Loucy (cell line): ENCODE results near the gene COLGALT1.

Experiments
- H2AFZ ChIP-seq: fragments of 200-600 bp; sonication (generic); 2 replicates; pipeline ENCODE4 v1.6.0; 2016; ENCODE audit warnings: antibody characterized with exemption, mild to moderate bottlenecking, low read length, moderate library complexity
- H3F3A ChIP-seq: fragments of 200-600 bp; 2 replicates; pipeline ENCODE4 v1.6.0; 2016; ENCODE audit warnings: antibody characterized with exemption, low read depth, mild to moderate bottlenecking
- H3K27me3 ChIP-seq: fragments of 200-600 bp; sonication (generic); 2 replicates; pipeline ENCODE4 v1.6.1; 2014; ENCODE audit warnings: low read length, mild to moderate bottlenecking; ENCODE audit not compliant: insufficient read depth, poor library complexity, severe bottlenecking
- H3K36me3 ChIP-seq: fragments of 200-600 bp; sonication (generic); 2 replicates; pipeline ENCODE4 v1.6.1; 2016; ENCODE audit warnings: low read length; ENCODE audit not compliant: insufficient read depth
- H3K4me1 ChIP-seq: fragments of 200-600 bp; sonication (generic); 2 replicates; pipeline ENCODE4 v1.5.1; 2014; ENCODE audit warnings: low read length, mild to moderate bottlenecking; ENCODE audit not compliant: insufficient read depth, poor library complexity, severe bottlenecking
- H3K4me2 ChIP-seq: fragments of 200-600 bp; sonication (generic); 2 replicates; pipeline ENCODE4 v1.6.0; 2014; ENCODE audit warnings: antibody characterized with exemption, low read length, low read depth, mild to moderate bottlenecking; ENCODE audit not compliant: poor library complexity, severe bottlenecking
- H3K4me3 ChIP-seq: fragments of 200-600 bp; sonication (generic); 2 replicates; pipeline ENCODE4 v1.5.1; 2014; ENCODE audit warnings: low read length, mild to moderate bottlenecking, mixed read lengths; ENCODE audit not compliant: poor library complexity, severe bottlenecking
- H3K79me2 ChIP-seq: fragments of 200-600 bp; sonication (generic); 2 replicates; pipeline ENCODE4 v1.6.1; 2014; ENCODE audit warnings: low read length; ENCODE audit not compliant: insufficient read depth
- H3K9ac ChIP-seq: fragments of 200-600 bp; sonication (generic); 2 replicates; pipeline ENCODE4 v1.6.0; 2014; ENCODE audit warnings: mild to moderate bottlenecking, low read depth, low read length, moderate library complexity; ENCODE audit not compliant: poor library complexity, severe bottlenecking
- H3K9me2 ChIP-seq: fragments of 200-600 bp; sonication (generic); replicated peaks from 2 replicates; pipeline ENCODE4 v1.6.1; 2016; ENCODE audit warnings: low read depth, low read length, mixed read lengths
- H3K9me3 ChIP-seq: fragments of 200-600 bp; sonication (generic); 2 replicates; pipeline ENCODE4 v1.6.1; 2014; ENCODE audit warnings: mild to moderate bottlenecking, antibody characterized with exemption, low read length, low read depth; ENCODE audit not compliant: insufficient read depth
- H4K20me1 ChIP-seq: fragments of 200-600 bp; sonication (generic); 2 replicates; pipeline ENCODE4 v1.6.0; 2014; ENCODE audit warnings: antibody characterized with exemption, low read length, mild to moderate bottlenecking; ENCODE audit not compliant: insufficient read depth, poor library complexity, severe bottlenecking
- CTCF ChIP-seq: fragments of 200-600 bp; sonication (generic); conservative IDR thresholded peaks from 2 replicates; pipeline ENCODE4 v1.5.1; 2014; ENCODE audit warnings: mild to moderate bottlenecking, antibody characterized with exemption, low read length
- EZH2phosphoT487 ChIP-seq: fragments of 200-600 bp; IDR thresholded peaks from 2 replicates; pipeline ENCODE4 v1.6.1; 2018; ENCODE audit warnings: antibody characterized with exemption, mild to moderate bottlenecking, moderate library complexity, borderline replicate concordance

COLGALT1 gene

DNA sequence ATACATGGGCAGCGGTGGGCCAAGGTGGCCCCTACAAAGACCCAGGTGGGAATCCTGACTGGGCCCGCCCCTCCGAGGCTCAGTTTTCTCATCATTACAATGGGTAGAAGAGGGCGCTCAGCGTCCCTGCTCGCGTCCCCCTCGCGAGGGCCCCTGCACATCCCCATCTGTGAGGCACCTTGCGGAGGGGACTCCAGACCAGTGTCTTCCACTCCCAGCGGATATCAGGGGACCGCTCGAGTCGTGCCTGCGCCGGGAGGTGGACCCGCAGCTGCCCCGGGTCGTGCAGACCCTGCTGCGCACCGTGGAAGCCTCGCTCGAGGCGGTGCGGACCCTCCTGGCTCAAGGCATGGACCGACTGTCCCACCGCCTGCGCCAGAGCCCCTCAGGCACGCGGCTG lies 15.3 kb upstream of the COLGALT1 start:
- Histone ChIP-seq H3F3A (no peaks in the 10 kb centered on the region), H3K9me3 (no peaks in the 10 kb centered on the region), H2AFZ (no peak overlapping the region), H3K9me2 (no peaks in the 10 kb centered on the region), H3K4me1 (no peaks in the 10 kb centered on the region), H3K79me2 (no peaks in the 10 kb centered on the region), H4K20me1 (no peaks in the 10 kb centered on the region), H3K27me3 (no peaks in the 10 kb centered on the region), H3K36me3 (no peaks in the 10 kb centered on the region), H3K4me2 (no peak overlapping the region), H3K4me3 (no peak overlapping the region), H3K9ac (no peak overlapping the region)
- no peak for TF ChIP-seq CTCF

GRCh38 chr19:17541184-17541759 lies 14.2 kb upstream of the COLGALT1 start:
- Histone ChIP-seq H3K4me1 (no peaks in the 10 kb centered on the region), H3K79me2 (no peaks in the 10 kb centered on the region), H3F3A (no peaks in the 10 kb centered on the region), H3K9ac (no peak overlapping the region), H3K9me3 (no peaks in the 10 kb centered on the region), H3K4me2 (no peak overlapping the region), H3K36me3 (no peaks in the 10 kb centered on the region), H3K9me2 (no peaks in the 10 kb centered on the region), H3K4me3 (no peak overlapping the region), H2AFZ (no peak overlapping the region), H4K20me1 (no peaks in the 10 kb centered on the region), H3K27me3 (no peaks in the 10 kb centered on the region)
- no peak for TF ChIP-seq CTCF
- no peak for TF ChIP-seq EZH2phosphoT487

GRCh38 chr19:17542042-17542441 lies 13.4 kb upstream of the COLGALT1 start:
- H3K9ac ChIP-seq, result no peak overlapping the region

More at GRCh38 chr19:17542042-17542441, 13.4 kb upstream of the COLGALT1 start:
- H3K9me2 ChIP-seq, result no peaks in the 10 kb centered on the region
- no peaks in the 10 kb centered on the region for H3K36me3 ChIP-seq
- H3K4me2 ChIP-seq, result no peak overlapping the region
- H3K79me2 ChIP-seq, result no peaks in the 10 kb centered on the region
- no peaks in the 10 kb centered on the region for H3F3A ChIP-seq
- no peaks in the 10 kb centered on the region for H3K9me3 ChIP-seq
- H2AFZ ChIP-seq, result no peak overlapping the region
- no peaks in the 10 kb centered on the region for H4K20me1 ChIP-seq
- TF ChIP-seq EZH2phosphoT487 (no peak), CTCF (no peak)
- no peak overlapping the region for H3K4me3 ChIP-seq
- no peaks in the 10 kb centered on the region for H3K4me1 ChIP-seq
- no peaks in the 10 kb centered on the region for H3K27me3 ChIP-seq
